Body of pancreas (tissue), 4 donors: ENCODE measurements around the gene TBC1D24. TPM values are rescaled to one million over a fixed set of nuclear protein-coding genes. Genes with fewer than 3 reads are reported as not detected.

Experiments used
- ATAC-seq: fragments of 150-250 bp; one replicate; pipeline ENCODE4 v1.9.1; 2016
- DNase-seq, 4 donors: peaks; one replicate each; pipeline ENCODE4 v3.0.0-alpha.2; 2019
- H3K27ac ChIP-seq, 4 donors: fragments of 200-600 bp; sonication (generic); 1 replicate in 3 of 4; 2 replicates in 1 of 4; pipeline versions ENCODE4 v1.5.1 to v1.6.1; 2016 to 2019; ENCODE audit warnings: mild to moderate bottlenecking in 1 of 4, mixed read lengths in 1 of 4, moderate library complexity in 1 of 4
- H3K27me3 ChIP-seq, 2 donors: fragments of 200-600 bp; sonication (generic); one replicate each; pipeline ENCODE4 v1.6.0; 2016; ENCODE audit warnings: mild to moderate bottlenecking in 1 of 2
- H3K36me3 ChIP-seq, 2 donors: fragments of 200-600 bp; sonication (generic); replicated peaks in 1 of 2; 2 replicates each; pipeline ENCODE4 v1.5.1; 2016; ENCODE audit warnings: low read depth in 2 of 2; ENCODE audit not compliant: insufficient read depth in 1 of 2
- H3K4me1 ChIP-seq: fragments of 200-600 bp; sonication (generic); one replicate; pipeline ENCODE4 v1.6.0; 2016
- H3K4me3 ChIP-seq, 2 donors: fragments of 200-600 bp; sonication (generic); 1 replicate in 1 of 2; 2 replicates in 1 of 2; pipeline ENCODE4 v1.5.1; 2016 to 2019
- H3K9me3 ChIP-seq, 3 donors: fragments of 200-600 bp; sonication (generic); 1 replicate in 2 of 3; 2 replicates in 1 of 3; pipeline ENCODE4 v1.5.1; 2016
- POLR2A ChIP-seq, 3 donors: fragments of 450-650 bp; IDR thresholded peaks; one replicate each; pipeline ENCODE4 v1.6.1; 2016; ENCODE audit warnings: antibody characterized with exemption in 3 of 3, mild to moderate bottlenecking in 2 of 3
- WGBS, 2 donors: methylation state at CpG; one replicate each; pipeline ENCODE4 v1.1.5; 2017; 5-methylcytosine and 5-hydroxymethylcytosine counted together
- intact Hi-C: fragments of 100-400 bp; cut with DNase I; formaldehyde crosslinking; loops from one replicate; pipeline ENCODE4 v1.15.1; 2023
- total RNA-seq, 2 donors: library from RNA; depleted of rRNA; stranded (reverse); fragments of >200 nt; gene quantifications; one replicate each; pipeline ENCODE4 v1.1.0, GENCODE V29; 2016
- TF ChIP-seq, protein P1 (sequence below), 7 experiments: fragments of 450-650 bp in 4 of 7; fragments of 200-600 bp in 3 of 7; sonication (generic) in 3 of 7; IDR thresholded peaks; one replicate each; pipeline ENCODE4 v1.5.1; 2016 to 2019; ENCODE audit warnings: antibody characterized with exemption in 7 of 7

TBC1D24 gene
- total RNA-seq, 2 donors from 2014 or later: 18.7 to 30.0 TPM

- no peaks in the 10 kb centered on the region for H3K9me3 ChIP-seq
- no peak overlapping the region for H3K4me3 ChIP-seq
- TF ChIP-seq POLR2A (IDR thresholded peaks at IDR 0.05): peak in 2 of 3 donors; percentile 30 to 41
- TF ChIP-seq, protein P1, sequence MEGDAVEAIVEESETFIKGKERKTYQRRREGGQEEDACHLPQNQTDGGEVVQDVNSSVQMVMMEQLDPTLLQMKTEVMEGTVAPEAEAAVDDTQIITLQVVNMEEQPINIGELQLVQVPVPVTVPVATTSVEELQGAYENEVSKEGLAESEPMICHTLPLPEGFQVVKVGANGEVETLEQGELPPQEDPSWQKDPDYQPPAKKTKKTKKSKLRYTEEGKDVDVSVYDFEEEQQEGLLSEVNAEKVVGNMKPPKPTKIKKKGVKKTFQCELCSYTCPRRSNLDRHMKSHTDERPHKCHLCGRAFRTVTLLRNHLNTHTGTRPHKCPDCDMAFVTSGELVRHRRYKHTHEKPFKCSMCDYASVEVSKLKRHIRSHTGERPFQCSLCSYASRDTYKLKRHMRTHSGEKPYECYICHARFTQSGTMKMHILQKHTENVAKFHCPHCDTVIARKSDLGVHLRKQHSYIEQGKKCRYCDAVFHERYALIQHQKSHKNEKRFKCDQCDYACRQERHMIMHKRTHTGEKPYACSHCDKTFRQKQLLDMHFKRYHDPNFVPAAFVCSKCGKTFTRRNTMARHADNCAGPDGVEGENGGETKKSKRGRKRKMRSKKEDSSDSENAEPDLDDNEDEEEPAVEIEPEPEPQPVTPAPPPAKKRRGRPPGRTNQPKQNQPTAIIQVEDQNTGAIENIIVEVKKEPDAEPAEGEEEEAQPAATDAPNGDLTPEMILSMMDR (IDR thresholded peaks at IDR 0.05): no peak
- H3K36me3 ChIP-seq: no peaks in the 10 kb centered on the region
- intact Hi-C loops: no loop called here
- H3K27me3 ChIP-seq: no peaks in the 10 kb centered on the region
- 22 to 36% methylated on average over 19 to 32 of the region's 32 CpGs for WGBS, 2 donors
- H3K27ac ChIP-seq: peak overlapping the region; percentile 75 to 86 (median 82)
- DNase-seq (peak; percentile 48 to 77 (median 64)), ATAC-seq (peak; percentile 35)
- H3K4me1 ChIP-seq: peaks cover 85% of the 10 kb centered on the region
Measured at GRCh38 chr16:2482708-2483534, 8.0 kb downstream of the TBC1D24 start.

DNA sequence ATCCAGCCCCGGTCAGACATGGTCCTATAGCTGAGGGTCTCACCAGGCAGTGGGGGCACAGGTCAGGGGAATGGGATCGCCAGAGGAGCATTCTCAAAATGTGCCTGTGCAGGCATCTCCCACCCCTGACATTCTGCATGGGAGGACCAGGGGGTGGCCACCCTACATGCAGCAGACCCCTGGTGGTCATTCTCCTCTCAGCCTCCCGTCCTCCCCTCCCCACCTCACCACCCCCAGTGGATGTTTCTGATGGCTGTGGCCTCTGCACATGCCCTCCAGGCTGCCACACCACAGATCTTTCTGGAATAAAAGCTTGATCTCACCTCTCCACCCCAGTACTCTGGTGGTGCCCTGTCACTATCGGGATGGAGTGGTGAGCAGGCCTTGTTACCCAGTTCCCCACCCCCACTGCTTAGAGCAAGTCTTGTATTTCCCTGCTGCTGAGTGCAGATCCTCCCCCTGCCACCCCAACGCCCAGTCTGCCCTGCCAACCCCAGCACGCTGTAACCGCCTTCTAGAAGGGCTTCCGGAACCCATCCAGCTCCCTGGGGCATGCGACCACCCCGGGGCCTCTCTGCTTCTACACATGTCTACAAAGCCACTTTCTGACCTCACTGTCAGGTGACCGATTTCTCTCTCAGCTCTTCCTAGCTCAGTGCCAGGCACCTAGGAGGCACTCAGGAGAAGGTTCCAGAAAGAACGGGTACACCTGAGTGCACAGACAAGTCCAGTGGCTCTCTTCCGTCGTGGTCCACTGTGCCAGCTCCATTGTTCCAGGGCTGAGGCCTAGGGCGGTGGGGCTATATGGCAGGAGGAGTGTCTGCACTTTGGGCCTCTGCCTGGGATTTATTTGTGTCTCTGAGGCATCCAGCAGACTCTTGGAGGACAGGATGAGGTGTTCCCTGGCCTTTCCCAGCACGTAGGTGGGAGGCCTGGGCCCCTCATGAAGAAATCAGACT is 9.3 kb downstream of the TBC1D24 start:
- Histone ChIP-seq H3K4me1 (peaks cover 78% of the 10 kb centered on the region), H3K9me3 (no peaks in the 10 kb centered on the region), H3K27me3 (no peaks in the 10 kb centered on the region), H3K4me3 (no peak overlapping the region), H3K36me3 (no peaks in the 10 kb centered on the region), H3K27ac (peak overlapping the region in 2 of 4 donors; percentile 85 to 86)
- TF ChIP-seq POLR2A (IDR thresholded peaks at IDR 0.05): no peak
- TF ChIP-seq, protein P1 (IDR thresholded peaks at IDR 0.05): no peak
- 81 to 82% methylated on average over 15 to 16 of the region's 16 CpGs for WGBS, 2 donors
- DNase-seq (peak in 1 of 4 donors; percentile 18), ATAC-seq (no peak)
- intact Hi-C loops: no loop called here

- H3K4me3 ChIP-seq: no peak overlapping the region
- no peak overlapping the region for H3K27ac ChIP-seq
- WGBS, 2 donors: 65 to 73% methylated on average over 13 of the region's 13 CpGs
- peaks cover 77% of the 10 kb centered on the region for H3K4me1 ChIP-seq
- intact Hi-C loops: no loop called here
- DNase-seq (peak in 1 of 4 donors; percentile 15), ATAC-seq (no peak)
- H3K27me3 ChIP-seq: no peaks in the 10 kb centered on the region
- TF ChIP-seq, protein P1 (IDR thresholded peaks at IDR 0.05): no peak
- no peak for TF ChIP-seq POLR2A (IDR thresholded peaks at IDR 0.05)
- H3K36me3 ChIP-seq: no peaks in the 10 kb centered on the region
- H3K9me3 ChIP-seq: no peaks in the 10 kb centered on the region
Measured at GRCh38 chr16:2484898-2485508, 10.1 kb downstream of the TBC1D24 start.

DNA sequence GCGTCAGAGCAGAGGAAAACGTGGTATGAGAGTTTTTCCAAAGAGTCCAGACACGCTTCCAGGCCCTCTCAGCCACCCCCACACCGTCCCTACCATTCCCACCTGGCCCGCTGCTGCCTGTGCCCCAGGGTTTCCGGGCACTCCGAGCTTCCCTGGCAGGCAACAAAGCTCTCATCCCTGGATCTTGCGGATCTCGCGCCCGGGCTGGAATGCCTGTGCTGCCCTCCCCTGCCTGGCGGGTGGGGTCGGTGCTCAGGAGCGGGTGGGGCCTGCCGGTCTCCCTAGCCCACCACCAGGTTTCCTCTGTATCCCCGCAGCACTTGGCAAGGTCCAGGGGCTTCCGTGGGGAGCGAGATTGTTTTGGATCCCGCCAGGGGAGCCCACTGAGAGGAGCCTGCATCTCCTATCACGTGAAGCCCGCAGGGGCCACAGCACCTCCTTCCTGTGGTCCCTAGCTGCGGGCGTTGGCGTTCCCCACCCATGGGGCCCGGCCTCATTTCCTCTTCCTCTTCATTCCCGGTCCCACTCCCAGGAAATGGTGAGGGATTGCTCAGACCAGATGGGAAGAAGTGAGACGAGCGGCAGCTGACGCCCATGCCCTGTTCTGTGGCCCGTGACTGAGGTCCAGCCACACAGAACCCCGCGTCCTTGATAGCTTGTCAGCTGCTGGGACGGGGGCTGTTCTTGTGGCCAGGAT is 11.0 kb downstream of the TBC1D24 start:
- TF ChIP-seq, protein P1 (IDR thresholded peaks at IDR 0.05): no peak
- no peak for TF ChIP-seq POLR2A (IDR thresholded peaks at IDR 0.05)
- Histone ChIP-seq H3K27ac (peak overlapping the region in 1 of 4 donors; percentile 72), H3K27me3 (no peaks in the 10 kb centered on the region), H3K4me3 (no peak overlapping the region), H3K9me3 (no peaks in the 10 kb centered on the region), H3K36me3 (no peaks in the 10 kb centered on the region), H3K4me1 (peaks cover 67% of the 10 kb centered on the region)
- intact Hi-C loops: no loop called here
- DNase-seq (peak in 1 of 4 donors; percentile 15), ATAC-seq (no peak)
- WGBS, 2 donors: 74 to 76% methylated on average over 21 to 33 of the region's 33 CpGs
